Activated CD4-positive, CD25-positive, alpha-beta regulatory T cell treated with anti-CD3 and anti-CD28 coated beads, Interleukin-2, amount 50 U/mL, for 72 hours (primary cell): ENCODE measurements around the gene LONP1.

Experiments
- DNase-seq: peaks from one replicate; pipeline ENCODE4 v3.0.0; 2021

LONP1 gene

GRCh38 chr19:5677136-5677535, 42.8 kb downstream of the LONP1 start:
- no peak for DNase-seq

DNA sequence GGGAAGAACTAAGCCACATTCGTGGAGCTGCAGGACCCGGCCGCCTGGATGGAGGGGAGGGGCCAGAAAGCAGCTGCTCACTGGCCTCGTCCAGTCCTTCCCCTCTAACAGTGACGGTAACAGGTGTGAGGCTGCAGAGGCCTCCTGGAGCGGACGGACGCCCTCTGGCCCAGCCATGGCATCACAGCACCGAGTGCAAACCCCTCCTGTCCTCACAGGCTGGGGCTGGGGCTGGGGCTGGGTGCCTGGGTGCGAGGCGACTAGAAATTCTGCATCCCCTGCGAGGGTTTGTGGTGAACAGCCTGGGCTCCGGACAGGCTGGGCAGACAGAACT, 43.2 kb downstream of the LONP1 start:
- no peak for DNase-seq

GRCh38 chr19:5676105-5676771, 43.7 kb downstream of the LONP1 start:
- no peak for DNase-seq

GRCh38 chr19:5674714-5675113, 45.2 kb downstream of the LONP1 start:
- no peak for DNase-seq

DNA sequence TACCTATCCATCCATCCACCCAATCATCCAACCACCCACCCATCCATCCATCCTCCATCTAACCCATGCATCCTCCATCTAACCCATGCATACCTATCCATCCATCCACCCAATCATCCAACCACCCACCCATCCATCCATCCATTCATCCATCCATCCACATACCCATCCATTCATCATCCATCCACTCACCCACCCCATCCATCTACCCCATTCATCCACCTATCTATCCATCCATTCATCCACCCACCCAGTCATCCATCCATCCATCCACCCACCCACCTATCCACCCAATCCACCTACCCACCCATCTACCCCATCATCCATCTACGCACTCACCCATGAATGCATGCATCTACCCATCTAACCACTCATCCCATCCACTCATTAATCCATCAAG, 46.2 kb downstream of the LONP1 start:
- no peak for DNase-seq

DNA sequence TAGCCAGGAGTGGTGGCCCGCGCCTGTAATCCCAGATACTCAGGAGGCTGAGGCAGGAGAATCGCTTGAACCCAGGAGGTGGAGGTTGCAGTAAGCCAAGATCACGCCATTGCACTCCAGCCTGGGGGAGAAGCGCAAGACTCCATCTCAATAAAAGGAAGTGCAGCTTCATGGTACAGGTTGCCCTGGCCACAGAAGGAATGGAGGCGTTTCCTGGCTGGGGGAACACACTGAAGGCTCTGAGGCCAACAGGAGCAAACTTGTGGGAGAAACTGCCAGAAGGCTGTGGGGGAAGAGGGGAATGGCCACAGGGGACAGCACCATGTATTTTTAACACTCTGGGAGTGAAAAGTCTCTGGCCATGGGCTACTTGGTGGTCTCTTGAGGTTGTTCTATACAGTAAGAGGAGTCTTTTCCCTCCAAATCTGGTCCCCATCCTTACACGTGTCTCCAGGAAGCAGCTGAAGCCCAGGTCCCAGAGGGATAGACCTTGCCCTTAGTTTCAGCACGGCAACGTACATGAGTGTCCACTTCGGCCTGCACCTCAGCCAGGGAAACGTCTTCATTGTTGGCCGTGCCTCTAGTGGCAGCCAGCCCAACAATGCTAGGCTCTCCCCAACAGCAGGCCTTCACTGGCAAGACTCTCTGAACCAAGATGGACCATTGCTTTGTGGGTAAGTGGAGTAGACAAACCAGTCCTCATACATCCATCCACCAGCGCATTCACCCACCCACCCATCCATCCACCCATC, 47.1 kb downstream of the LONP1 start:
- DNase-seq: no peak

DNA sequence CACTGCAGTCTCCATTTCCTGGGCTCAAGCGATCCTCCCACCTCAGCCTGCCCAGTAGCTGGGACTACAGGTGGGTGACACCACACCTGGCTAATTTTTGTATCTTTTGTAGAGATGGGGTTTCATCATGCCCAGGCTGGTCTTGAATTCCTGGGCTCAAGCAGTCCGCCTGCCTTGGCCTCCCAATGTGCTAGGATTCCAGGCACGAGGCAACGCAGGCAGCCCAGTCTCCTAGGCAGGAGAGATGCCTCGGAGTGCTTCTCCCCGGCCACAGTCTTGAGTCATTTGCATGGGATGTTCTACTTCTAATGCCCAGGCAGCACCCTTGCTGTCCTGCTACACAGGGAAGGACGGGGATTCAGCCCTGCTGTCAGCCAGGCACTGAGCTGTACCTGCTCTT, 48.3 kb downstream of the LONP1 start:
- DNase-seq: no peak

GRCh38 chr19:5669212-5669611, 50.7 kb downstream of the LONP1 start:
- no peak for DNase-seq

- DNase-seq: no peak
Observed at GRCh38 chr19:5667751-5668271, 52.1 kb downstream of the LONP1 start.

DNA sequence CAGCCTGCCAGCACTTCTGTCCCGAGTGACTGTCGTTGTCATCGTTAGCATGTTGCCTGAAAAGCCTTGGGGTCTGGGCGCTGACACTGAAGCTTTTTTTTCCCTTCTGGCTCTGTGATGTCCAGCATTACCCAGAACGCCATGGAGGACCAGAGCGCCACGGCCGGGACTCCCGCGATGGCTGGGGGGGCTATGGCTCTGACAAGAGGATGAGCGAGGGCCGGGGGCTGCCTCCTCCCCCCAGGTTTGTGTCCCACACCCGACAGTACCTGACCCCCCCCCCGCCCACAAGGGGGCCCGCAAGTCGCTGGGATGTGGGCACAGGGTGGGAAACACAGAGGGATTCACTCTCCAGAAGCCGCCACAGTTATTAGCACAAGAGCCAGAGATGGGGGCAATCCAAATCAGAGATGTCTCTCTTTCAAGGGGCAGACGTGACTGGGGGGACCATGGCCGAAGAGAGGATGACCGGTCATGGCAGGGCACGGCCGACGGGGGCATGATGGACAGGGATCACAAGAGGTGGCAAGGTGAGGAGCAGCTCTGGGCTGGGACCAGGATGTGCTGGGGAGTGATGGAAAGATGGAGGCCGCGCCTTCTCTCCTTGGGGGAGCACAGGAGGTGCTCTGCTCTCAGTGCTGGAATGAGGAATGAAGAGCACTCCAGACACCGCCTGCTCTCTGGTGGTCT, 52.9 kb downstream of the LONP1 start:
- DNase-seq: no peak

DNA sequence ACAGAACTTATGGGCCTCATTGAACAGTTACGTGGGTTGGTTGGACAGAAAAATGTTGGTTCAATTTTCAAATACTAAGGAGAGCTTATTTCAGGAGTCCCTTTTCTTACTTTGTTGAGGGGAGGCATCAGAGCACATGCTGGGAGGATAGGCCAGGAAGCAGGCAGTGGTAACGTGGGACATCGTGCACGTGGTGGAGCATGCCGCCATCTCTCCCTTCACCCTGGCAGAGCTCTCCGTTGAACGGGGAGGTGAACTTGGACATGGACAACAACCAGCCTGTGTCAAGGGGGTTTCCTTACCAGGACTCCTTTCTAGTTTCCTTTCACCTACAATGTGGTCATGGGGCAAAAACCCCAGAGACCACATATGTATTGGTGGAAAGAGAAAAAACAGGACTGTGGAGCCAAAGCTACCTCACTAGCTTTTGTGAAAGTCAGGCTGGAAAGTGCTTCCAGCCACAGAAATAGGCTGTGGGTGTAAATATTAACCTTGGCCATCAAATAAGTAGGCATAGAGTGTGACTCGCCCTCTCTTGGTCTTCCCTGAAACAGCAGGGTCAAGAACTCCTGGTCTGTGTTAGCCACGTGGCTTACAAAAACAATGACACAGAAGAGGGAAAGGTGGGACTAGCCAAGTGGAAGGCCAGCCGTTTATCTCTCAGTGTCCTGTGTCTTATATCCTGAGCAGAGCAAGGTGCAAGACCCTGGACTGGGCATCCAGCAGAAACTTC, 54.0 kb downstream of the LONP1 start:
- no peak for DNase-seq

- no peak for DNase-seq
Observed at GRCh38 chr19:5664515-5664914, 55.4 kb downstream of the LONP1 start.

GRCh38 chr19:5663904-5664303, 56.0 kb downstream of the LONP1 start:
- DNase-seq: no peak

GRCh38 chr19:5661483-5661882, 58.5 kb downstream of the LONP1 start:
- no peak for DNase-seq

- no peak for DNase-seq
Observed at GRCh38 chr19:5655412-5655811, 64.5 kb downstream of the LONP1 start.

GRCh38 chr19:5654931-5655330, 65.0 kb downstream of the LONP1 start:
- no peak for DNase-seq

DNA sequence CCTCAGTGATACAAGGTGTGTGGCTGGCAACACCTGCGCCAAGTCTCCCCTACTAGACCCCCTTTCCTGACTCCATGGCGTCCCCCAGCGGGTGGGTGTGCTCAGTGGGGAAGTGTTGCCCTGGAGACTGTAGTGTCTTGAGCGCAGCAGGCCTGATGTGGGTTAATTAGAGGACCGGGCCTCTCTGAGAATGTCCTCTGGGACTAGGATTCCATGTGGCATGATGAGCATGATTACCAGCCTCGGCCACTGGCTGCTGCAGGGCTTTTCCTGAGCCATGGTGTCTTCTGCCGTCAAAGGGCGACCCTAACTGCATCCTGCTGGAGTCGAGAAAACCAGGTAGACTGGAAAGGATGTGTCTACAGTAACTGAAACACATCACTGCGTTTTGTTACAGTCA, 67.7 kb downstream of the LONP1 start:
- DNase-seq: no peak

DNA sequence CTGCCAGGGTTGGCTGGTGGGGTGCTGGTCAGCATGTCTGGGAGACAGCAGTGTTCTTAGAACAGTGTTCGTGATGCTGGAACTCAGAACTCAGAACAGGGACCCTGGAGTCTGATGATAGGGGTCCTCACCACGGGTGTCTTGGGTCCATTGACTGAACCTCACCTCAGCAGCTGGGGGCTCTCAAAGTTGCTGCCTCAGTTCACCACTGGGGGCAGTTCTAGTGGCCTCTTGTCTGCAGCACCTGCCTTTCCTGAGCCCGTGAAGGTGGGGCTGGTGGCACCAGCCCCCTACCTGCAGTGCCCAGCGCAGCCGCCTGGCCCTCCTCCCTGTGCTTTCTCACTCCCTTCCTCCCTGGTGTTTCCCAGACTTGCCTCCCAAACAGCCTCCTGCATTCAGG, 68.6 kb downstream of the LONP1 start:
- no peak for DNase-seq

- no peak for DNase-seq
Observed at GRCh38 chr19:5648464-5648863, 71.5 kb downstream of the LONP1 start.

GRCh38 chr19:5646703-5647102, 73.2 kb downstream of the LONP1 start:
- no peak for DNase-seq

DNA sequence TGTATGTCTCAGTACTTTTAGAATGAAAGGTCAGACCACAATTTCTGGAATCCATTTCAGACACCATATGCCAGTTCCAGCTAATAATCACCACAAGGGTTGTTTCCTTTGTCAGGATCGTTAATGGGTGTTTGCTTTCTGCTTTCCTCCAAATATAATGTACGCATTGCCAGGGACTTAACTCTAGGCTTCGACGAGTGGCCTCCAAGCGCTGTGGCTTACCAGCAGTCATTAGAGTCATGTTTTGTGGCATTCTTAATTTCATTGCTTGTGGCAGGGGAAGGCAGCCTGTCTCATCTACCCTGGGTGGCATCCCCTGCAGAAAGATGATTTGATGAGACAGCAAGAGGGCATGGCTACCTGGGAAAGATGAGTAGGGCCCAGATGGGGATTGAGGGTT, 74.5 kb downstream of the LONP1 start:
- DNase-seq: no peak

- no peak for DNase-seq
Observed at GRCh38 chr19:5644037-5644436, 75.9 kb downstream of the LONP1 start.

- no peak for DNase-seq
Observed at GRCh38 chr19:5643060-5643459, 76.9 kb downstream of the LONP1 start.
